ENCODE results near the gene UCN2.

UCN2 gene, protein sequence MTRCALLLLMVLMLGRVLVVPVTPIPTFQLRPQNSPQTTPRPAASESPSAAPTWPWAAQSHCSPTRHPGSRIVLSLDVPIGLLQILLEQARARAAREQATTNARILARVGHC

DNA sequence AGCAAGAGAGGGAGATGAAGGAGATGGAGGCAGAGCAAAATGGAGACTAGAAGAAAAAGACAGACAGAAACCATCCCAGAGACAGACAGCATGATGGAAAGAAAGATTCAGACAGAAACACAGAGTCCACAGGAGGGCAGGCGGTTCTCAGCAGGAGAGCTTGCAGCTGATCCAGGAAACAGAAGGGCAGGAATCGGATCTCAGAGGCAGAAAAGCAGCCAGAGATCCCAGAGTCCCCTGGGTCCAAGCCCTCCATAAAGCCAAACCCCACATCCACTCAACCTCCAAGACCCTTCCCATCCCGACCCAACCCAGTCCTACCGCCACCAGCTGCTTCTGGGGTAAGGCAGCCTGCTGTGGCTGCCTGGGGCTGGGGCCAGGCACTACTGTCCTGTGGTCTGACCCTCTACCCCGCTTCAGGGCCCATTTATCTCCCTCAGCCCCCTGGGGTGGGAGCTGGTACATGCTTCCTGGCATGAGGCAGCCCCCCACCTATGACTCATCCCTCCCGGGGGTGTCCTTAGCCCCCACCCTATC lies at the start of gene UCN2:
UCN2 (minus strand) TSS at position 400 of the 537 bp plus-strand sequence. CDS start 657 bp downstream, outside the sequence.
- no peak for DNase-seq (ENCODE audit: low spot score)

DNA sequence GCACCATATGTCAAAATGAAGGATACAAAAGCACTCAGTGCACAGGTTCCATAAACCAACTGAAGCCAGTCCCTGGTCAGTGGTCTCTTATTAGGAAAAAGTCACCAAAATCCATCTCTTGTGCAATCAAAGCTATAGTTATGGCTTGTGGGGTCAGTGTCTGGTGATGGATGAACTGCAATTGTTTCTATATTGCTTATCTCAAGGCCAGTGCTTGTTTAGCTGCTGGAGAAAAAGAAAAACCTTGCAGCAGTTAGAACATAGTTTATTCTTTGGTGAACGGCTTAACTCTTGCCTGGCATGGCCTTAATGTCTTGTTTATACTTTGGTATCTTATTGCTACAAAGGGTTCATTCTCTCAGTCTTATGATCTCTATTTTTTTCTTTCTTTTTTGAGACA lies 48.7 kb upstream of the UCN2 start:
- no peak for DNase-seq (ENCODE audit: low spot score)

DNA sequence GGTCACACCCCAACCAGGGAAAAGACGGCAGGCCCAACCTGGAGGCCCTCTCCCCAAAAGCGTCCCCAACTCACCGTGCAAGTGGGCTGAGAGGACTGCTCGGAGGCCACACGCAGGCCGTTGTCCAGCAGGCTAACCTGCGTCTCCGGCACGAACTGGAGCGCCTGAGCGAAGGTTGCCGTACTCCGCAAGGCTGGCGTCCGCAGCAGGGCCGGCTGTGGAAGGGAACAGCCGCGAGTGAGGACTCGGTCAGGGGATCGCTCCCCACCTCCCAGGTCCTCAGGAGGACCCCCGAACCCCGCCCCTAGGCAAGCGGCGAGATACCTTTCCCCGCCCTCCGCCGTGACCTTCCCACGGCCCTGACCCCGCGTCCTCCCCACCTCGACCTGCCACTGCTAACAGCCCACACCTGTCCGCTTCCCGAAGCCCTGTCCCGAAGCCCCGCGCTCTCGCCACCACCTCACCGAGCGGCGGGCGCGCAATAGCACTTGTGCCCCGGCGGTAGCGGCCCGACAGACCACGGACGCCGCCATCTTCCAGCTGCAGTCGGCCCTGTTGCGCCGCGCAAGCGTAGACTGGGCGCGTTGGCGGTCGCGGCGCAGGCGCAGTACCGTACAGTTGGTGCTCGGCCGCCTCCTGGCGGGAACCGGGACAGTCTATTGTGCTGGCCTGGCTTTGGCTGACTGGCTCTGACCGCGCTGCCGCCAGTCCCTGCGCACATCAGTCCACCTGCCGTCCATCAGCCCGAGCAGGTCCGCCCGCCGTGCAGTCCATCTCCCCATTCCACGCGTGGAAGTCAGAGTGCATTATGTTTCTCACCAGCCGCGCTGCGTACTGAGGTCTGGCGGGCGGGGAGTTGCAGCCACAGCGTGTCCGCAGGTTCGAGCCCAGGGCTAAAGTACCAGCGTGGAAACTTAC lies 45.8 kb upstream of the UCN2 start, which contains the start of gene UQCRC1:
UQCRC1 (minus strand) TSS at position 559 of the 918 bp plus-strand sequence; CDS start at position 533, 26 bp downstream.
- DNase-seq (ENCODE audit: low spot score), result peak; percentile 95

DNA sequence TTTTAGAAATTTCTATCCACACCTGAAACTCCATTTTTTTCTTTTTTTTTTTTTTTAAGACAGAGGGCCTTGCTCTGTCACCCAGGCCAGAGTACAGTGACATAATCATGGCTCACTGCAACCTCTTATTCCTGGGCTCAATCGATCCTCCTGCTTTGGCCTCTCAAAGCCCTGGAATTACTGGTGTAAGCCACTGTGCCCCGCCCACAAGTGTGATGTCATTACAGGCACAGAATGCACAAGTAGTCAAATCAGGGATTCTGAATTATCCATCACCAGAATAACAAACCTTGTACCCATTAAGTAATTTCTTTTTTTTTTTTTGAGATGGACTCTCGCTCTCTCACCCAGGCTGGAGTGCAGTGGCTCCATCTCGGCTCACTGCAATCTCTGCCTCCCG lies 43.9 kb upstream of the UCN2 start:
- no peak for DNase-seq (ENCODE audit: low spot score)

DNA sequence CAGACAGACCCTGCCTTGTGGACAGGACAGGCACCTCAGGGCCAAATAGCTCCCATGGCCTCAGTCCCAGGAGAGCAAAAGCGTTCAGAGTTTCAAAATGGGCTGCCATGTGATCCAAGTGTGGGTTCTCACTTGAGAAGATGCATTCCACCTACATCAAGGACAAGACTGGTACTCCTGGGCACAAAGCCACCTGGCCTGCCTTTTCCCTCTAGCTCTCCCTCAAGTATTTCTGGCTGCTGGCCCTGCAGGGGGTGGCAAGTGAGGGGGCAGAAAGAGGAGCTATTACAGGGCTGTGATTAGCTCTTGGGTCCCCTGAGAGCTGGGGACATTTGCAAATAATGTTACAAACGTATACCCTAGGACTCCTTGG lies 38.0 kb upstream of the UCN2 start:
- DNase-seq (ENCODE audit: low spot score), result no peak

DNA sequence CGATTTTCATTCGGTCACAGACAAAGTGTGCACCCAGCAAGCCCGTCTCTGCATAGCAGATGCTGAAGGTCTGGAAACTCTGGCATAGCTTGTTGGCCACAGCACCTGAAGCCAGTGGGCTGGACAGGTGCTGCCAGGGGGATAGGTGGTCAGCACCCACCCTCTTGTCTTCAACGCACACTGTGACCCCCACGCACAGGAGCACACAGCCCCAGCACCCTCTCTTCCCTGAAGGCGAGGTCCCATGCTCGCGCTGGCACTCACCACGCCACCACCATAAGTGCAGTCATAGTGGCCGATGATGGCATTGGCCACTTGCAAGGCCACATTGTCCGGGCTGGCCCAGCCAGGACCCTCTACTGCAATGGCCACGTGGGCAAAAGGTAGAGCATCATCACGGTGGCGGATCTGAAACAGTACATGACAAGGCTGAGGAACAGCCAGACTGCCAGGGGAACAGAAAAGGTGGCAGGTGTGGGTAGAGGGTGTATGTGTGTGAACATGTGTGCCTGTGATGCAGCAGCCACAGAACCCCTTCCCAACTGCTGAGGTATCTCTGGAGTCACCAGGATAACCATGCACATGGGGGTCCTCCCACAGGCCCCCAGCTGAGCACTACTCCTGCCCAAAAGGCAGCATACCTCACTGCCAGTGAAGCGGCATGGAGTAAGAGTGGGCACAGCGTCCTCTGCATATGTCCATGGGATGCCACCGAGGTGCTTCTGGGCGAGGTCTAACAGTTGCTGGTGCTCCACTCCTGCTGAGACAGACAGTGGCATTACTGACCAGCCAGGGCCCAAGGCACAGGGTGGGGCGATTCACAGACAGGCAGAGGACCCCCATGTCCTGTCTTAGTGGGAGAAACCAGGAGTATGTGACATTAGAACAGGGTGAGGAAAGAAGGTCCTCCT lies 37.4 kb upstream of the UCN2 start:
- DNase-seq (ENCODE audit: low spot score), result no peak

DNA sequence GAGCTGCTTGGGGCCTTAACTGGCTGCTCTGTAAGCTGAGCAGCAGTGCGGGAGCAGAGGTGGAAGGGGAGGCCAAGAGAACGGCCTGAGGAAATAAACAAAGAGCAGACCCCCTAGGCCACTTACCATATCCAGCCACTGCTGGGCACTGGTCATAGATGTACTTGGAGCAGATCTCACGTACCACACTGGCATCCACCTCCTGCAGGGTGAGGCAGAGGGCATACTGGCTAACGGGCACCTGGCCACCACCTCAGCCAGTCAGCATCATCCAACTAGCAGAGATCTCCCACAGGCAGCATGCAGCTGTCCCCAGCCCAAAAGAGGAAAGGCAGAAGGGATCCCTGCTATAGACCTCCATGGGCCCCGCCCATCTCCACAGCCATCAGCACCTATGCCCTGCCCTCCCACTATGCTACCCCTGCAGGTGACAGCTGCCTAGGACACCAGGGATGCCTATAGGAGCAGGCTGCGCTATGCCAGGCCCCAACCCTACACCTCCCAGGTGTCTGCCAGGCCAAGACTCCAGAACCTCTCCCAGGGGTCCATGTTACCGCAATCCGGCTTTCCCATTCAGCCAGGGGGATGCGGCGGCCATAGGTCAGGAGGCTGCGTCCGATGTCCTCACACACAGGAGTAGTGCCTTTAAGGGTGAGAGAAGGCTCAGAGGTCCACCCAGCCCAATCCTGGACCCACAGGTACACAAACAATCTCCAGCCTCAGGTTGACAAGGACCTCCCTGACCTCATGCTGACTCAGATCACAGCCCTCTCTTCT lies 36.1 kb upstream of the UCN2 start:
- DNase-seq (ENCODE audit: low spot score), result no peak

DNA sequence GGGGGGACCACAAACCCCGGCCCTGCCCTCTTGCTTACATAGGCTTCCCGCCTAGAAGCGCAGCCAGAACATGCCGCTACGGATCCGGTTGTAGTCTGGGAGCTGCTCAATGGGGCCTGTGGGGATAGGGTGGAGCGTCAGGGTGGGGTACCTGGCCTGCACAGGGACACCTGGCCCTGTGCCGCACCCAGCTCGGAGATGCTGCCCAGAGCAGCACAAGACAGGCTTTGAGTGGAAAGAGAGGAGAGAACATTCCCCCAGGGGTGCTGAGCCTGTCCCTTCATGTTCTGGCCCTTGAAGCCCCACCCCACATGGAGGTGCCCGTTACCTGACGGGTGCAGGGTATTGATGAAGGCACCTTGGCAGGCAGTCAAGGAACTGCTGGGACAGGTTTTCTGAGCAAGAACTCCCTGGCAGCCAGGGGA lies 35.5 kb upstream of the UCN2 start:
- DNase-seq (ENCODE audit: low spot score), result no peak

DNA sequence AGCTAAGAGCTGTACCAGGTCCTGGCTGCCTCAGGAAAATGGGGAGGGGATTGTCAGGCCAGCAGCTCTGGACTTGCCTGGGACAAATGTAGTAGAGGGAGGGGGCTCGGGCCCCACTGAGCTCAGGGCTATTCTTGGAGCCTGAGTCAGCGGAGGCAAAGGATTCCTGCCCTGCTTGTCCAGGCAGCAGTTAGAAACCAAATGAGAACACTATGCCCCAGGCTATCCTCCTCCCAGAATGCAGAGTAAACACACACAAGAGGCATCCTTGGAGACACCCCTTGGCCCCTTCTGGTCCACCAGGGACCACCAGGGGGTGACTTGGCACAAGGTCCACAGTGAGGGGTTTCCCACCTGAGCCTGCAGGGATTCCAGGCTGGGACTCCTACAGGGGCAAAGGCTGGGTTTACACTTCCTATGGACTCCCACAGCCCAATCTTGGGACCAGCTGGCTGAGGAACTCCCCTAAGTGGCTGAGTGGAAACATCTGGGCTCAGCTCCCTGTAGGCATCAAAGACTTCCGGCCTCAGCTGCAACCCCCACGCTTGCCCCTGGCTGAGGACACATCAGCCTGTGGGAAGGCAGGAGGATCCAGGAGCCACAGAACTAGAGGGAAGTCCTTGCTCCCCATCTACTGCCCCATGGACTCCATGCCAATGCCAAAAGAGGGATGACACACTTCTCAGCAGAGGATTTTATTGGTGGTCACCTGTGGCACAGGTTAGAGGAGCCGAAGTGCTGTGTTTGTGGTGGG lies 34.9 kb upstream of the UCN2 start:
- DNase-seq (ENCODE audit: low spot score), result no peak

DNA sequence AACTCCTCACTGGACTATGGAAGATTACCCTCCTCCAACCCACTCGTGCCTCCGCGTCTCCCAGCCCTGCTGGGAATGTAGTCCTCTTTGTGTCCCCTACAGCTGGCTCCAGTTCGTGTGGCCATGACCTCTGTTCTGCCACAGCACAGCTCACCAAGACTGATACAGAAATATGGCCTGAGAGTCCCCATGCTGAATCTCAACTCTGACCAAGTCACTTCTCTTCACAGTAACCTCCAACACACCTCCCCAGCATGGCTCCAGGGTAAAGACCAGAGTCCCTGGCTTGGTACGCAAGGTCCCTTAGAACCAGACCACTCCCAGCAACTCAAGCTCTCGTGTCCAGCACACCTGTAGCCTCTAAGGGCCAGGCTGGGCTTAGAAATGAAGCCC lies 33.8 kb upstream of the UCN2 start:
- no peak for DNase-seq (ENCODE audit: low spot score)

DNA sequence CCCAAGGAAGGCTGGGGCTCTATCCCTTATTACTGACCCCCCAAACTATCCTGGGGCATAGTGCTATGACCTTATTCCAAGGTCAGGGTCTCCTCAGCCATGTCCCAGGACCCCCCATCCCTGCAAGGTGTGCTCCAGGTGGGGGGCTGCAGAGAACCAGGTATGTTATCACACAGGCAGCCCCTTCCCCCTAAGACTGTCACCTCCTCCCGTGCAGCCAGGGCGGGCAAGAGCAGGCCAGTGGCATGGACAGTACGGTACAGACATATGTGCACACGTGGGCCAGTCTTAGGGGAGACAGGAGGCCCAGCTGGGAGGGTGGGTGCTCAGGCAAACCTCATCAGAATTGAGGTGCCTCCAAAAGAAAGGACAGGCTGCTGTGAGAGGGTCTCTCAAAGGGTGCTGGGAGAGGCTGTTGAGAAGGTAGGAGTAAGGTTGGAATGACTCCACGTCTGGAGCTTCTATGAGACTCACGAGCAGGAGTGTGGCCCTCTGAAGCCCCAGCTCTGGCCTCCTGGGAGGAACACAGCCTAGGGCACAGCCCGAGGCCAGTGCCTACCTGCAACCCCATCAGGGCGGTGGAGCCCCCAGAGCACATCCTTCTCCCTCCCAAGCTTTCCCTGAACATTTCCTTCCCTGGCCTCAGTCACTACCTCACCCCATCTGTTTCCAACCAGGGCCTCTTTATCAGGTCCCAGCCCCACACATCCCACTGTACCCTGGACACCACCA lies 33.3 kb upstream of the UCN2 start:
- no peak for DNase-seq (ENCODE audit: low spot score)

DNA sequence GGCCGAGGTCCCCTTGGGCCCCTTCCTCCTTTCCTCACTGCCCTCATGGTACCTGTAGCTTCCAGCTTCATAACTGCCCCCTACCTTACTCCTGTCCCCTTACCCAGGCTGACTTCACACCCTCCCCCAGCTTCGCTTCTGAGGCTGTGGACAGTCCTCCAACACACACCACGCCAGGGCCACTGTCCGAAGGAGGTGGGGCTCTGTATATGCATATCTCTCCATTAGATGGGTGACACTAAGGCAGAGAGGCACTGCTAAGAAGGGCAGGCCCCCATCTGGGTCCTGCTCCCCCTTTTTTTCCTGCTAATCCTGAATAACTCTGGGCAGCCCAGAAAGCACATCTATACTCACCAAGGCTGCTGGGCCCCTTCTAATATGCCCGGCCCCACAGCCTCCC lies 32.6 kb upstream of the UCN2 start:
- DNase-seq (ENCODE audit: low spot score), result no peak

DNA sequence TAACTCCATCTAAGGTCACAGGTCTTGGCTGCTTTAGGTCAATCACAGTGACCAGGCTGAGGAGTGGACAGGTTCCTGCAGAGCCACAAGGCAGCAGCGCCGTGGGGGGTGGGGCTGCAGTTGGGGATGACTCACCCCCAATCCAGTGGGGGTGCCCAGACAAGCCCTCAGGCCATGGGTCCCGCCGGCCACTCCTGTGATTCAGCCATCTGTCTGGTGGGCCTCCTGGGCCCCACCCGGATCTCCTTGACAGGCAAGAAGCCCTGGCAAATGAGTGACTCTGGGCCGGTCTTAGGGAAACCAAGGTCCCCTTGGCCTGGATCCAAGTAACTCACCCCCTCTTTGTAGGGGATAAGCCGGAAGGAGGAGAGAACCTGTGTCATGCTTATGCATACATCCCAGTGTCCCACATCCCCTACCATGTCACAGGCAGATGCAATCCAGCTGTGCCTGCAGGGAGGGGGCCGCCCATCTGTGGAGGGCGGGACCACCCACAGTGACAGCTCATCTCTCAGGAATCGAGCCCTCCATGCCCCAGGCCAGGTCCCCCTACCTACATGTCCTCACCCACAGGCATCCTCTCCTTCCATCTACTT lies 32.0 kb upstream of the UCN2 start:
- no peak for DNase-seq (ENCODE audit: low spot score)

DNA sequence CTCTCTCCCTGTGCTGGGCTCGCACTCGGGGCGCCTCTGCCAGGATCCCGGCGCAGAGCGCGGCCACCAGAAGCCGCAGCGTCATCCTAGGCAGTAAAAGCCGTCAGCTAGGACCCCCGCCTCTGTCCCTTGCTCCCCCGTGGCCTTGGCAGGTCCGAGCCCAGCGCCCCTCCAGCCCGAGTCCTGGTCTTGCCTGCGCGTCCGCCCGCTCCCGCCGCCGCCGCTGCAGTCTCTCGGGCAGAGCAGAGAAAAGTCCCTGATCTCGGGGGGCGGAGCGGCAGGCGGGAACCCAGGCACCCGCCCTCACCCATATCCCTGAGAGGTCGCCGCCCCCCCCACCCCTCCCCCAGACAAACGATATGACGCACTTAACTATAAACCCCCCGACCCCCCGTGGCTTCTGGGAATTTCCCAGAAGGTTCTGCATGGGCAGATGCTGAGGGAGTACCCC lies 31.5 kb upstream of the UCN2 start, which contains the start of gene COL7A1:
COL7A1 (minus strand) TSS at position 255 of the 451 bp plus-strand sequence; CDS start at position 85, 170 bp downstream.
- no peak for DNase-seq (ENCODE audit: low spot score)

DNA sequence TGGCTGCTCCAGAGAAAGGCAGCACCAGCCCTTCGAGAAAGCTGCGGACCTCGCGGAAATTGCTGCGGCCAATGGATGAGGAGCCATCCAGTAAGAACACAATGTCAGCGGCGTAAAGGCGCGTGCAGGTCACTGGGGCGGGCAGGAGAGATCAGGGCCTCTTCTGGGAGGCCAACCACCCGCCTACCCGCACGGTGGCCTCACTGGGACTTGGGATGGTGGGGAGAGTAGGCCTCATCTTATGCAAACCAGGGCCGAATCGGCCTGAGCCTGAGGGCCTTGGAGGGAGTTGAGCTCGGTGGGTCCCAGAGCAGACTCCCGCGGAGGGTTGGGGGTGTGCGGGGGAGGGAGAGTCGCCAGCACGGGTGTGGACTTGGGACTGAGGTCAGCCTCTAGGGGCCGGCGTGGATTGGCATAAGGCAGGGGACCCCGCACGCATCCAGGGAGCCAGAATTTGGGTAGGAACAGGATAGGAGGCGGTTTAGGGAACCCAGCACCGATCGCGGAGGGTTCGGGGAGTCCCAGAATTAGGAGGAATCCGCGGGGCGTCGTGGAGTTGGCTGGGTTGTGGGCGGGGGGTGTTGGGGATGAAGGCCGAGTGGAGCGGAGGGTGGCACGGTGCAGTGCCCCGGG lies 31.0 kb upstream of the UCN2 start:
- no peak for DNase-seq (ENCODE audit: low spot score)

DNA sequence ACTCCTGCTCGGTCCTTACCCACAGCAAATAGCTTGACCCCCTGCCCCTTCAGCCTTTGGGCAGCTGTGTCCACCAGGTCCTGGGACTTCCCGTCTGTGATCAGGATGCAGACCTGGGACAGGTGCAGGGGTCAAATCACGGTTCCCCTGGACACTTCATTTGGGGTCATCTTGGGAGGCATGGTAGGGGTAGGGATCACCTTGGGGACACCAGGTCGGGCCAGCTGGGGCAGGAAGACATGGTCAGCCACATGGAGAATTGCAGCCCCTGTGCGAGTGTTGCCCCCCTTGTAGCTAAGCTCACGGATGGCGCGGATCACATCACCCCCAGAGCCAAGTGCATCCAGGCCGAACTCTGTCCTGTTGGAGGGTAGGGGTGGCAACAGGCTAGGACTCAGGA lies 29.8 kb upstream of the UCN2 start:
- DNase-seq (ENCODE audit: low spot score), result no peak

DNA sequence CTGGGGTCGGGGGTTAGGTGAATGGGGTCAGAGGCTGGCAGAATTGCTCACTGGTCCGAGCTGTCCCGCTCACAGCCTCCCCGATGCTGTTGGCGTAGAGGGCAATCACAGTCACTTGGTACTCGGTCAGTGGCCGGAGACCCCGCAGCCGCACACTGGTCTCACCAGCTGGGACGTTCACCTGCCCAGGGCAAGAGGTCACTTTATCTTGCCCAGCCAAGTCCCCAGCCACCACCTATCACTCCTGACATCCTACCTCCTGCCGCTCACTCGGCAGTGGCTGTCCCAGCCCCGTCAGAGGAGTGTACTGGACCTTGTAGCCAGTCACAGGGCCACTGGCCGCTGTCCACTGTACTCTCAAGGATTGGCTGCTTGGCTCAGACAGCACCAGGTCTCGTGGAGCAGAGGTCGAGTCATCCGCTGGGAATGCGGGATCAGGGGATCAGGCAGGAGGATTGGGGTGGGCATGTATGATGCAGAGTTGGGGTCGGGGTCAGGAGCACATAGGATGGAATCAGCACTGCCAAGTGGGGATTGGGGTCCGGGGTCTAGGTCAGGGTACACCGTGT lies 29.0 kb upstream of the UCN2 start:
- no peak for DNase-seq (ENCODE audit: low spot score)

DNA sequence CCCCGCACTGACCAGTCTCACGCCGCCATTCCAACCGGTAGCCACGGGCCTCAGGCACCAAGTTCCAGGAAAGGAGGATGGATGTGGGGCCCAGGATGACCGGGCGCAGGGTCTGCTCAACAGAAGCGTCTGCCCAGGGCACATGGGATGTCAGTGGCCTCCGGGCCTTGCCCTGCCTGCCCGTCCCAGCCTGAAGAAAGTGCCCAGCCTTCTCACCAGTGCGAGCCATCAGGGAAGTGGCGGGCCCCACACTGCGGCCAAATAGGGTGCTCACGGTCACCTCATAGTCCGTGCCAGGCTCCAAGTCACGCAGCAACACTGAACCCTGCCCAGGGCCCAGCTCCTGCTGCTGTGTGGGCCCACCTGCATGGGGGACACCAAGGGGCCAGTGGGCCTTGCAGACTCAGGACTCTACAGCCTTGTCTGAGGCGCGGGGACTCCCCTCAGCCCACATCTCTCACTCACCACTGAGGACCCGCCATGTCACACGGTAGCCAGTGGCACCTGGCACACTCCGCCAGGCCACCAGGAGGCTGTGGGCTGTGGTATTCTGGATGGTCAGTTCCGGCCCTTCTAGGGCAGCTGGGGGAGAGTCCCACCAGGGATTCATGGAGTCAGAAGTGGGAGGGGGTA lies 28.4 kb upstream of the UCN2 start:
- no peak for DNase-seq (ENCODE audit: low spot score)
